Tibial nerve (tissue), 3 donors: ENCODE results near the gene TTC17.

Experiments used
- CTCF ChIP-seq, 5 experiments: fragments of 200-600 bp in 3 of 5; fragments of 450-650 bp in 2 of 5; sonication (generic) in 3 of 5; IDR thresholded peaks; one replicate each; pipeline ENCODE4 v1.5.1; 2016 to 2019; ENCODE audit warnings: antibody characterized with exemption in 5 of 5, mild to moderate bottlenecking in 3 of 5, moderate library complexity in 2 of 5
- POLR2A ChIP-seq, 2 donors: fragments of 450-650 bp; IDR thresholded peaks; one replicate each; pipeline ENCODE4 v1.6.1; 2017; ENCODE audit warnings: antibody characterized with exemption in 2 of 2, mild to moderate bottlenecking in 2 of 2, moderate library complexity in 2 of 2

GRCh38 chr11:43489869-43490465 is 131.2 kb downstream of the TTC17 start:
- TF ChIP-seq POLR2A (IDR thresholded peaks at IDR 0.05) (no peak), CTCF (IDR thresholded peaks at IDR 0.05) (no peak)
